G401 (cell line): ENCODE measurements around the gene SOX4. TPM values are rescaled to one million over a fixed set of nuclear protein-coding genes. Genes with fewer than 3 reads are reported as not detected.
A peak's percentile ranks its signal among the peaks of the same experiment; 100 is the strongest.

Experiments used
- DNase-seq: peaks from one replicate; pipeline ENCODE4 v3.0.0-alpha.2; 2015; ENCODE audit warnings: low spot score
- in situ Hi-C: cut with HindIII; loops from 2 replicates; pipeline ENCODE4 v1.10.0; 2016; ENCODE audit warnings: low sequenced_read_pairs, mixed read lengths
- total RNA-seq: library from RNA; depleted of rRNA; stranded (reverse); fragments of >200 nt; shearing (Covaris generic); gene quantifications from 2 replicates; pipeline ENCODE4 v1.2.3, GENCODE V29; 2014

Gene SOX4
- total RNA-seq, 1 experiment from 2014 or later: 0.17 TPM

DNA sequence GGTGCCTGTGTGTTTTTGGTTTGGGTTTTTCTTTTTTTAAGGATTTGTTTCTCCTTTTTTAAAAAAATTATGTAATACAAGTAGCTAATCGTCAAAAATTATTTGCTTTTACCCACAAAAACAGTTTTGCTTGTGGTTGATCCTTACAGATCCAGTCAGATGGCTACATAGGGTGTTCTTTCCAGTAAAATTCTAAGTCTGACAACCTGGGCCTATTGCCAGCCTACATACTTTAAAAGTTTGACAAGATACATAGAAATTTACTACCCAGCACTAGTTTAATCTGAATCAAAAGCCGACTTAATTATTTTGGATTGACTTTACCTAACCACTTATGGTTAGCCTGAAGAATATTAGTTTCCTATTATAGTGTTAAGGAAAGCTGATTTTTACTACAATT is 2.1 kb upstream of the SOX4 start:
- DNase-seq: no peak
- in situ Hi-C loops: no loop called here

DNA sequence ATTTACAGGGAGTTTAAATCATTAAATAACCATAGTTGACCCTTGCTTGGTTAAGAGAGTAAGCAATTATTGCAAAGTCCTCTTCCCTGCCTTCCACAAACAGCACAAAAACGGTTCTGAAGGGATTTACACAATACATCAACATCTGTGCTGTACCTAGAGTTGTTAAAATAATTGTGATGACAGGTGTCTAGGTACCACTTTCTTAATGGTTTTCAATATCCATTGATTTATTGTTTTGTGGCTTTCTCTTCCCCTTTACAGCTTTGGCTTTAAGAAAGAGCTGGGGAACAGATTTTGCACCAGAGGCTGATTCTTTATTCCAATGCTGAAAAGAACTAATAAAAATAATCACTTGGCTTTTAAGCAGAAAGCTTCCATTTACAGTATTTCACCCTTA is 598 bp upstream of the SOX4 start:
- in situ Hi-C loops: no loop called here

DNA sequence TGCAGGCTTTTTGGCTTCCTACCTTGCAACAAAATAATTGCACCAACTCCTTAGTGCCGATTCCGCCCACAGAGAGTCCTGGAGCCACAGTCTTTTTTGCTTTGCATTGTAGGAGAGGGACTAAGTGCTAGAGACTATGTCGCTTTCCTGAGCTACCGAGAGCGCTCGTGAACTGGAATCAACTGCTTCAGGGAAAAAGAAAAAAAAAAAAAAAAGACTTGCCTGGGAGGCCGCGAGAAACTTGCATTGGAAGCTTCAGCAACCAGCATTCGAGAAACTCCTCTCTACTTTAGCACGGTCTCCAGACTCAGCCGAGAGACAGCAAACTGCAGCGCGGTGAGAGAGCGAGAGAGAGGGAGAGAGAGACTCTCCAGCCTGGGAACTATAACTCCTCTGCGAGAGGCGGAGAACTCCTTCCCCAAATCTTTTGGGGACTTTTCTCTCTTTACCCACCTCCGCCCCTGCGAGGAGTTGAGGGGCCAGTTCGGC is 420 bp downstream of the SOX4 start:
- in situ Hi-C loops: no loop called here
- DNase-seq: peak; percentile 52

More for the DNA sequence above, 598 bp upstream of the SOX4 start:
- no peak for DNase-seq

DNA sequence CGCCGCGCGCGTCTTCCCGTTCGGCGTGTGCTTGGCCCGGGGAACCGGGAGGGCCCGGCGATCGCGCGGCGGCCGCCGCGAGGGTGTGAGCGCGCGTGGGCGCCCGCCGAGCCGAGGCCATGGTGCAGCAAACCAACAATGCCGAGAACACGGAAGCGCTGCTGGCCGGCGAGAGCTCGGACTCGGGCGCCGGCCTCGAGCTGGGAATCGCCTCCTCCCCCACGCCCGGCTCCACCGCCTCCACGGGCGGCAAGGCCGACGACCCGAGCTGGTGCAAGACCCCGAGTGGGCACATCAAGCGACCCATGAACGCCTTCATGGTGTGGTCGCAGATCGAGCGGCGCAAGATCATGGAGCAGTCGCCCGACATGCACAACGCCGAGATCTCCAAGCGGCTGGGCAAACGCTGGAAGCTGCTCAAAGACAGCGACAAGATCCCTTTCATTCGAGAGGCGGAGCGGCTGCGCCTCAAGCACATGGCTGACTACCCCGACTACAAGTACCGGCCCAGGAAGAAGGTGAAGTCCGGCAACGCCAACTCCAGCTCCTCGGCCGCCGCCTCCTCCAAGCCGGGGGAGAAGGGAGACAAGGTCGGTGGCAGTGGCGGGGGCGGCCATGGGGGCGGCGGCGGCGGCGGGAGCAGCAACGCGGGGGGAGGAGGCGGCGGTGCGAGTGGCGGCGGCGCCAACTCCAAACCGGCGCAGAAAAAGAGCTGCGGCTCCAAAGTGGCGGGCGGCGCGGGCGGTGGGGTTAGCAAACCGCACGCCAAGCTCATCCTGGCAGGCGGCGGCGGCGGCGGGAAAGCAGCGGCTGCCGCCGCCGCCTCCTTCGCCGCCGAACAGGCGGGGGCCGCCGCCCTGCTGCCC is 1.1 kb downstream of the SOX4 start:
- peak; percentile 74 for DNase-seq

DNA sequence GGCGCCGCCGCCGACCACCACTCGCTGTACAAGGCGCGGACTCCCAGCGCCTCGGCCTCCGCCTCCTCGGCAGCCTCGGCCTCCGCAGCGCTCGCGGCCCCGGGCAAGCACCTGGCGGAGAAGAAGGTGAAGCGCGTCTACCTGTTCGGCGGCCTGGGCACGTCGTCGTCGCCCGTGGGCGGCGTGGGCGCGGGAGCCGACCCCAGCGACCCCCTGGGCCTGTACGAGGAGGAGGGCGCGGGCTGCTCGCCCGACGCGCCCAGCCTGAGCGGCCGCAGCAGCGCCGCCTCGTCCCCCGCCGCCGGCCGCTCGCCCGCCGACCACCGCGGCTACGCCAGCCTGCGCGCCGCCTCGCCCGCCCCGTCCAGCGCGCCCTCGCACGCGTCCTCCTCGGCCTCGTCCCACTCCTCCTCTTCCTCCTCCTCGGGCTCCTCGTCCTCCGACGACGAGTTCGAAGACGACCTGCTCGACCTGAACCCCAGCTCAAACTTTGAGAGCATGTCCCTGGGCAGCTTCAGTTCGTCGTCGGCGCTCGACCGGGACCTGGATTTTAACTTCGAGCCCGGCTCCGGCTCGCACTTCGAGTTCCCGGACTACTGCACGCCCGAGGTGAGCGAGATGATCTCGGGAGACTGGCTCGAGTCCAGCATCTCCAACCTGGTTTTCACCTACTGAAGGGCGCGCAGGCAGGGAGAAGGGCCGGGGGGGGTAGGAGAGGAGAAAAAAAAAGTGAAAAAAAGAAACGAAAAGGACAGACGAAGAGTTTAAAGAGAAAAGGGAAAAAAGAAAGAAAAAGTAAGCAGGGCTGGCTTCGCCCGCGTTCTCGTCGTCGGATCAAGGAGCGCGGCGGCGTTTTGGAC is 2.0 kb downstream of the SOX4 start:
- DNase-seq: peak; percentile 23
- in situ Hi-C loops: no loop called here

More for the DNA sequence above, 1.1 kb downstream of the SOX4 start:
- in situ Hi-C loops: no loop called here

DNA sequence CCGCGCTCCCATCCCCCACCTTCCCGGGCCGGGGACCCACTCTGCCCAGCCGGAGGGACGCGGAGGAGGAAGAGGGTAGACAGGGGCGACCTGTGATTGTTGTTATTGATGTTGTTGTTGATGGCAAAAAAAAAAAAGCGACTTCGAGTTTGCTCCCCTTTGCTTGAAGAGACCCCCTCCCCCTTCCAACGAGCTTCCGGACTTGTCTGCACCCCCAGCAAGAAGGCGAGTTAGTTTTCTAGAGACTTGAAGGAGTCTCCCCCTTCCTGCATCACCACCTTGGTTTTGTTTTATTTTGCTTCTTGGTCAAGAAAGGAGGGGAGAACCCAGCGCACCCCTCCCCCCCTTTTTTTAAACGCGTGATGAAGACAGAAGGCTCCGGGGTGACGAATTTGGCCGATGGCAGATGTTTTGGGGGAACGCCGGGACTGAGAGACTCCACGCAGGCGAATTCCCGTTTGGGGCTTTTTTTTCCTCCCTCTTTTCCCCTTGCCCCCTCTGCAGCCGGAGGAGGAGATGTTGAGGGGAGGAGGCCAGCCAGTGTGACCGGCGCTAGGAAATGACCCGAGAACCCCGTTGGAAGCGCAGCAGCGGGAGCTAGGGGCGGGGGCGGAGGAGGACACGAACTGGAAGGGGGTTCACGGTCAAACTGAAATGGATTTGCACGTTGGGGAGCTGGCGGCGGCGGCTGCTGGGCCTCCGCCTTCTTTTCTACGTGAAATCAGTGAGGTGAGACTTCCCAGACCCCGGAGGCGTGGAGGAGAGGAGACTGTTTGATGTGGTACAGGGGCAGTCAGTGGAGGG is 2.8 kb downstream of the SOX4 start:
- in situ Hi-C loops: no loop called here
- DNase-seq: peak; percentile 53

DNA sequence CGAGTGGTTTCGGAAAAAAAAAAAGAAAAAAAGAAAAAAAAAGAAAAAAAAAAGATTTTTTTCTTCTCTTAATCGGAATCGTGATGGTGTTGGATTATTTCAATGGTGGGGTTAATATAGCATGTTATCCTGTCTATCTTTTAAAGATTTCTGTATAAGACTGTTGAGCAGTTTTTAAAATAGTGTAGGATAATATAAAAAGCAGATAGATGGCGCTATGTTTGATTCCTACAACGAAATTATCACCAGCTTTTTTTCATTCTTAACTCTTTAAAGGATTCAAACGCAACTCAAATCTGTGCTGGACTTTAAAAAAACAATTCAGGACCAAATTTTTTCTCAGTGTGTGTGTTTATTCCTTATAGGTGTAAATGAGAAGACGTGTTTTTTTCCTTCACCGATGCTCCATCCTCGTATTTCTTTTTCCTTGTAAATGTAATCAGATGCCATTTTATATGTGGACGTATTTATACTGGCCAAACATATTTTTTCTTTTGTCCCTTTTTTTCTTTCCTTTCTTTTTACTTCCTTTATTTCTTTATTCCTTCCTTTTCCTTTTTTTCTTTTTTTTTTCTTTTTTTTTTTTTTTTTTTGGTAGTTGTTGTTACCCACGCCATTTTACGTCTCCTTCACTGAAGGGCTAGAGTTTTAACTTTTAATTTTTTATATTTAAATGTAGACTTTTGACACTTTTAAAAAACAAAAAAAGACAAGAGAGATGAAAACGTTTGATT is 3.6 kb downstream of the SOX4 start:
- in situ Hi-C loops: no loop called here
- peak; percentile 76 for DNase-seq

DNA sequence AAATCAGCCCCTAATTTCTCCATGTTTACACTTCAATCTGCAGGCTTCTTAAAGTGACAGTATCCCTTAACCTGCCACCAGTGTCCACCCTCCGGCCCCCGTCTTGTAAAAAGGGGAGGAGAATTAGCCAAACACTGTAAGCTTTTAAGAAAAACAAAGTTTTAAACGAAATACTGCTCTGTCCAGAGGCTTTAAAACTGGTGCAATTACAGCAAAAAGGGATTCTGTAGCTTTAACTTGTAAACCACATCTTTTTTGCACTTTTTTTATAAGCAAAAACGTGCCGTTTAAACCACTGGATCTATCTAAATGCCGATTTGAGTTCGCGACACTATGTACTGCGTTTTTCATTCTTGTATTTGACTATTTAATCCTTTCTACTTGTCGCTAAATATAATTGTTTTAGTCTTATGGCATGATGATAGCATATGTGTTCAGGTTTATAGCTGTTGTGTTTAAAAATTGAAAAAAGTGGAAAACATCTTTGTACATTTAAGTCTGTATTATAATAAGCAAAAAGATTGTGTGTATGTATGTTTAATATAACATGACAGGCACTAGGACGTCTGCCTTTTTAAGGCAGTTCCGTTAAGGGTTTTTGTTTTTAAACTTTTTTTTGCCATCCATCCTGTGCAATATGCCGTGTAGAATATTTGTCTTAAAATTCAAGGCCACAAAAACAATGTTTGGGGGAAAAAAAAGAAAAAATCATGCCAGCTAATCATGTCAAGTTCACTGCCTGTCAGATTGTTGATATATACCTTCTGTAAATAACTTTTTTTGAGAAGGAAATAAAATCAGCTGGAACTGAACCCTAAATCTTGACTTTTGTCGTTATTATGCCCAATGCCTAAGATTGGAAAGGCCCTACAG is 4.5 kb downstream of the SOX4 start:
- peak; percentile 64 for DNase-seq
- in situ Hi-C loops: no loop called here

DNA sequence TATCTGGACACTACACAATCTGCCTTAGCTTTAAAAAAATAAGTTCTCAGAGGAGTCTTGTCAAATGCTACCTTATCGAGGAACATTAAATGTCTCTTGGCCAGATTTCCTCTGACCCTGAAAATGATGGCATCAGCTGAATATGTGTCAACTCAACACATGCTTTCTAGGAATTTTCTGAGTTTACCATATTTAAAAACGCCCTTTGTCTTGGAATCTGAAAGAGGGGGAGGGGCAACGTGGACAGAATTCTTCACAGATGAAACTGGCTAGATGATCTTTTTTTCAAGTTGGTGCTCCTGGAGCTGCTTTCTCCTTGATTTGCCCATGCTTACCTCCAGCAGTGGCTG is 5.1 kb downstream of the SOX4 start:
- no peak for DNase-seq
- in situ Hi-C loops: no loop called here

DNA sequence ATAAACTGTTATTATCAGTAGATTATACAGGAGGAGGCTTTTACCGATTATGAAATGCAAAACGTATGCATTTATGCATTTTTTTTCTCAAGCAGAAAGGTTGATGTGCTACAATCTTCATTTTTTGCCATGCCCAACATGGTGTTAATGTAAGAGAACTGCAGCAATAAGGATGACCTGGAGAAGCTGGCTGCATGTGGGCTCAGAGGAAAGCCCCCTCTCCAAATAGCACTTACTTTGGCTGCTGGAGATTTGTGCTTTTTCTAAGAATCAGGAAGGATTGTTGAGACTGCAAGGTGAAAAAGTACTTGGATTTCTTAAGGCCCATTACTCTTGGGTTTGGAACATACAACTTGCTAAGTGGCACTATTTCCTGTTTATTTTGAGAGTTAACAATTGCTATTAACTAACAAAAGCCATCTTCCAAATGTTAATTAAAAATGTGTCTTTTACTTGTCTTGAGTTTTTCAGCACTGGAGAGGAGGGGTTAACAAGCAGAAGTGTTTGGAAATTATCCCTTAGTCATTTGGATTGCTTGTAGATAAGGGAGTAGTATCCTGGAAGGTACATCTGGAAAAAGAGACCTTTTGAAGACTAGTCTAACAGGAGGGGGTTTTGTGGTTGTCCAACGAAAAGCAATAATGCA is 5.6 kb downstream of the SOX4 start:
- no peak for DNase-seq
- in situ Hi-C loops: no loop called here

DNA sequence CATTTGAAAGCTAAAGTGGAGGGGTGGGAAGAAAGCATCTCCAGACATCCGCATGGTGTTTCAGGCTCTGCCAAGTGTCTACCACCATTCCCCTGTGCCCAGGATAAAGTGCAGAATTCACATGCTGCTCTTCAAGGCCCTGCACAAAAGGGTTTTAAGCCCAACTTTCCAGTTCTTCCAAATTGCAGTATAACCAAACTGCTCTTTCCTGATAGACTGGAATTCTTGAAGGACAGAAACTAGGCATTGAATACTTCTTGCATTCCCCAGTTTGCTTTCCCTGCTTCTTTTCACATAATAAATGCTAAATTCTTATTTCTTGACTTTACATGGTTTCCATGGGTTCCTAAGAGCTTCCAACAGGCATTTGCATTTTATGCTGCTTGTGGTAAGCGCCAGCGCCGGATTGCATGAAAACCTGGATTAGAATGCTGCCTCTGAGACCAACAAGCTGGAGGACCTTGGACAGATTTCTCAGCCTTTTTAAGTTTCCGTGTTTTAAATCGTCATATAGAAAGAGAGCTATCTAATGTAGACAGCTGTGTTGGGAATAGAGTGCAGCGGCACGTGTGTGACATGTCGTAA is 7.9 kb downstream of the SOX4 start:
- DNase-seq: no peak
- in situ Hi-C loops: no loop called here

DNA sequence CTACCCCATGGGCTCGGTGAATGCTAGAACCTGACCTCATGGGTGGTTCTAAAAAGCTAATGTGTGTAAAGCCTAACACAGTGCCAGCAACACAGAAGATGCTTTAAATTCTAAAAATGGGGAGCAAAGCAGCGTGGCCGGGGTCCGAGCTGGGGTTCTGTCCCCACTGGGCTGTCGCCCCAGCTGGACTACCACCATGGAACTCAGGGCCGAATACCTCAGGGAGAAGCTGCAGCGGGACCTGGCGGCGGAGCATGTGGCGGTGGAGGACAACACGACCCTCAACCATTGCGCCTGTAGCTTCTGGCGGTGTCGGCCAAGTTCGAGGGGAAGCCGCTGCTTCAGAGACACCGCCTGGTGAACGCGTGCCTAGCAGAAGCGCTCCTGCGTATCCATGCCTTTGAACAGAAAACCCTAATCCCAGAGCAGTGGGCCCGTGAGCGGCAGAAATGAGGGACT is 8.4 kb downstream of the SOX4 start:
- in situ Hi-C loops: no loop called here
- no peak for DNase-seq

DNA sequence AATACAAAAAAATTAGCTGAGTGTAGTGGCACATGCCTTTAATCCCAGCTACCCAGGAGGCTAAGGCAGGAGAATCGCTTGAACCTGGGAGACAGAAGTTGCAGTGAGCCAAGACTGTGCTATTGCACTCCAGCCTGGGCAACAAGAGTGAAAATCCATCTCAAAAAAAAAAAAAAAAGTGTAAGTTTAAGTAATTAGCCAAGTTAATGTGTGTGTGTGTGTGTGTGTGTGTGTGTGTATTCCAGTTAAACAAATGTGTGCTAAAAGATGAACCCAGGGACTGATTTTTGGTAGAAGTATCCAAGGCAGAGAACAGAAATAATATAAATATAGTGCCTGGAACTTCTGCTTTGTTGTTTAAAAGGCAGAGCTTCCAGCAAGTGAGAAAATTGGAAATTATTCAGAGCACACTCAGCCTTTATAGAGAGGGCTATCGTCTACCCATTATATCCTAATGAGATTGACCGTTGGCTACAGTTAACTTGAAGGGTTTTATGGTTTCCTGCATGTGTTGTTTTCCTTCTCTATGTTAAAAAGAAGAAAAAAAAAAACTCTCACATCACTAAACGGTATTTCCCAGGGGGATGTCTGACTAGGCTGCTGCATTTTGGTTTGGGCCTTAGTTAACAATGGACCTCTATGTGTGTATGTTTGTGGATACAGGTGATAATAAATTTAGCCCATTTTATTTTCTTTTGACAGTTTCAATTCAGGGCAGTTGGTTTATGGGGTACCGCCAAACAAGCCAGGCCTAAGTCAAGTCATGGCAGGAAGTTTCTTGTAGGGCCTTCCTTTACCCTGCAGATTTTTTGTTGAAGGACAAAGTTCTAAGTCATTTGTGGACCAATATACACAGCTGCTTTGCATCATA is 9.8 kb downstream of the SOX4 start:
- DNase-seq: no peak
- in situ Hi-C loops: no loop called here

DNA sequence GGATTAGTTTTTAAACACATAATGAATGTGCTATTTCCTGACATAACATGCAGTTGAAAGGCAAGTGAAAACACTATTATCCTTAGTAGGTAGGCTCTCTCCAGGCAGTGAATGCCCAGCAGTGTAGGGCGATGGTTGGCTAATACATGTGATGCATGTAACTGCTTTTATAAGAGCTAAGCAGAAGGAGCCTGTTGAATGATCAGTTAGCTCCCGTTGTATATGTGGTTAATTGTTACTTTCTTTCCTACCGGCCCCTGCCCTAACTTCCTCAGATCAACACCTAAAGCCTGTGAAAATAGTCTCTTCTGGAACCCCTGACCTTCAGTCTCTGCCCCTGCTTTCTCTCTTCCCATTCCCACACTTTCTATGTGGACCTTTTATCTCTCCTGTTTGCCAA is 10.5 kb downstream of the SOX4 start:
- in situ Hi-C loops: no loop called here

DNA sequence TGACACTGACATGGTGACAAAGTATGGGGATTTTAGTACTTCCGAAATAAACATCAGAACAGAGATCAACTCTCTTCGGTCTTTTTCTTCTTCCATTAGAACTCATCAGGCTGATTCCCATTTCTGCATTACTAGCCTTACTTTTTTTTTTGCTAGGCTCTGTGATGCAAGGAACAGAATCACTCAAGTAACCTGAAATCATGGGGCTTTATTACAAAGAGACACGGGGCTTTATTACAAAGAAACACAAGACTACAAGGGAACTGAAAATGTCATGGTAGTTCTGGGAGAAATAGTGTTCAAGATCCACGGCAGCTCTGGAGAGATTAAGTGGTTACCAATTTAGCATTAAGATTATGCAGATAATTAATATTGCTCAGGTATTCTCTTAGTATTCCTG is 11.6 kb downstream of the SOX4 start:
- in situ Hi-C loops: no loop called here
- DNase-seq: no peak

More for the DNA sequence above, 10.5 kb downstream of the SOX4 start:
- no peak for DNase-seq

DNA sequence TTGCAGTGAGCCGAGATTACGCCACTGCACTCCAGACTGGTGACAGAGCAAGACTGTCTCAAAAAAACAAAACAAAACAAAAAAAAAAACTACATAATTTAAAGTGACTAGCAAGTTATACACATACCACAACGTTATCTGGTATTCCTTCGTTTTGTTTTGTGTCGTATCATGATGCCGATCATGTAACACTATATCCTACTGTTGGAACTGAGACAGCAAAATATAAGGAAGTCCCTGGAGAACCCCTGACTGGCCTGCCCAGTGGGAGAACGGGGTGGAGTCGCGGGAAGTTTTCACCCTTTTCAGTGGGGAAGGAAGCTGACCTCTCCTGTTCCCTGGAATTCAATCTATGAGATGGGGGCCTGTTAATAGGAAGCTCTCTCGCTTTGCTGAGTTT is 15.1 kb downstream of the SOX4 start:
- no peak for DNase-seq
- in situ Hi-C loops: no loop called here
